BLaER1 treated with 17β-estradiol and CSF1 and Interleukin-3, amounts not matched to agents 10 nM and 100 nM (cell line): Measurements from ENCODE around the gene KDM6A.
A peak's percentile ranks its signal among the peaks of the same experiment; 100 is the strongest.

Experiments
- H3K27ac ChIP-seq, 11 experiments: shearing (Covaris generic); formaldehyde crosslinking; 2 replicates each; pipeline ENCODE4 v1.8.1; 2022
- H3K27me3 ChIP-seq, 11 experiments: shearing (Covaris generic); formaldehyde crosslinking; 2 replicates each; pipeline ENCODE4 v1.8.1; 2022
- H3K36me3 ChIP-seq, 11 experiments: shearing (Covaris generic); formaldehyde crosslinking; 2 replicates each; pipeline ENCODE4 v1.8.1; 2022
- H3K4me1 ChIP-seq, 10 experiments: shearing (Covaris generic); formaldehyde crosslinking; 2 replicates each; pipeline ENCODE4 v1.8.1; 2022
- H3K4me2 ChIP-seq, 11 experiments: shearing (Covaris generic); formaldehyde crosslinking; 2 replicates each; pipeline ENCODE4 v1.8.1; 2022
- H3K4me3 ChIP-seq, 10 experiments: shearing (Covaris generic); formaldehyde crosslinking; 2 replicates each; pipeline ENCODE4 v1.8.1; 2022
- H3K9ac ChIP-seq, 11 experiments: shearing (Covaris generic); formaldehyde crosslinking; 2 replicates each; pipeline ENCODE4 v1.8.1; 2022
- H3K9me3 ChIP-seq, 11 experiments: shearing (Covaris generic); formaldehyde crosslinking; replicated peaks in 1 of 11; 2 replicates each; pipeline ENCODE4 v1.8.1; 2022
- H4K20me1 ChIP-seq, 11 experiments: shearing (Covaris generic); formaldehyde crosslinking; 2 replicates each; pipeline ENCODE4 v1.8.1; 2022
- Cebpa-rat ChIP-seq, 11 experiments: shearing (Covaris generic); IDR thresholded peaks; 2 replicates each; pipeline ENCODE4 v1.8.1; 2022

Gene KDM6A

GRCh38 chrX:44967221-44967620 lies 94.2 kb downstream of the KDM6A start:
- H3K9me3 ChIP-seq = peaks cover 0 to 91% (median 78%) of the 10 kb centered on the region in 11 experiments; a peak in 19 of 22 replicates
- peaks cover 0 to 18% (median 0%) of the 10 kb centered on the region in 10 experiments; a peak in 2 of 20 replicates for H3K4me1 ChIP-seq
- no peak overlapping the region for H3K4me3 ChIP-seq
- H4K20me1 ChIP-seq = peaks cover 5 to 98% (median 21%) of the 10 kb centered on the region in 11 experiments; a peak in 15 of 22 replicates
- TF ChIP-seq Cebpa-rat (IDR thresholded peaks at IDR 0.05) = no peak
- H3K27ac ChIP-seq = no peak overlapping the region
- no peak overlapping the region for H3K4me2 ChIP-seq
- H3K27me3 ChIP-seq = no peaks in the 10 kb centered on the region
- no peak overlapping the region for H3K9ac ChIP-seq
- peaks cover 55 to 99% (median 92%) of the 10 kb centered on the region in 11 experiments for H3K36me3 ChIP-seq

- no peaks in the 10 kb centered on the region for H3K27me3 ChIP-seq
- H3K4me3 ChIP-seq = no peak overlapping the region
- H3K4me1 ChIP-seq = peaks cover 0 to 13% (median 0%) of the 10 kb centered on the region in 10 experiments; a peak in 1 of 20 replicates
- no peak overlapping the region for H3K4me2 ChIP-seq
- no peak for TF ChIP-seq Cebpa-rat (IDR thresholded peaks at IDR 0.05)
- no peak overlapping the region for H3K27ac ChIP-seq
- peaks cover 33 to 92% (median 82%) of the 10 kb centered on the region in 11 experiments for H3K9me3 ChIP-seq
- no peak overlapping the region for H3K9ac ChIP-seq
- H4K20me1 ChIP-seq = peaks cover 5 to 70% (median 17%) of the 10 kb centered on the region in 11 experiments; a peak in 14 of 22 replicates
- peaks cover 54 to 99% (median 92%) of the 10 kb centered on the region in 11 experiments for H3K36me3 ChIP-seq
Observed at GRCh38 chrX:44970709-44971108, 97.7 kb downstream of the KDM6A start.

GRCh38 chrX:44971674-44972073 lies 98.7 kb downstream of the KDM6A start:
- no peak for TF ChIP-seq Cebpa-rat (IDR thresholded peaks at IDR 0.05)
- Histone ChIP-seq H3K4me2 (no peak overlapping the region), H3K9ac (no peak overlapping the region), H3K9me3 (peaks cover 42 to 92% (median 83%) of the 10 kb centered on the region in 11 experiments), H3K4me3 (no peak overlapping the region), H3K36me3 (peaks cover 54 to 99% (median 92%) of the 10 kb centered on the region in 11 experiments), H4K20me1 (peaks cover 5 to 60% (median 17%) of the 10 kb centered on the region in 11 experiments; a peak in 14 of 22 replicates), H3K27me3 (no peaks in the 10 kb centered on the region), H3K4me1 (peaks cover 0 to 13% (median 0%) of the 10 kb centered on the region in 10 experiments; a peak in 1 of 20 replicates), H3K27ac (no peak overlapping the region)

GRCh38 chrX:44972132-44972531 lies 99.1 kb downstream of the KDM6A start:
- Histone ChIP-seq H3K27ac (no peak overlapping the region), H3K36me3 (peaks cover 59 to 99% (median 93%) of the 10 kb centered on the region in 11 experiments), H3K4me1 (peaks cover 0 to 13% (median 0%) of the 10 kb centered on the region in 10 experiments; a peak in 1 of 20 replicates), H4K20me1 (peaks cover 5 to 61% (median 17%) of the 10 kb centered on the region in 11 experiments; a peak in 14 of 22 replicates), H3K4me3 (no peak overlapping the region), H3K27me3 (no peaks in the 10 kb centered on the region), H3K4me2 (no peak overlapping the region), H3K9me3 (peaks cover 46 to 92% (median 86%) of the 10 kb centered on the region in 11 experiments), H3K9ac (no peak overlapping the region)
- no peak for TF ChIP-seq Cebpa-rat (IDR thresholded peaks at IDR 0.05)

DNA sequence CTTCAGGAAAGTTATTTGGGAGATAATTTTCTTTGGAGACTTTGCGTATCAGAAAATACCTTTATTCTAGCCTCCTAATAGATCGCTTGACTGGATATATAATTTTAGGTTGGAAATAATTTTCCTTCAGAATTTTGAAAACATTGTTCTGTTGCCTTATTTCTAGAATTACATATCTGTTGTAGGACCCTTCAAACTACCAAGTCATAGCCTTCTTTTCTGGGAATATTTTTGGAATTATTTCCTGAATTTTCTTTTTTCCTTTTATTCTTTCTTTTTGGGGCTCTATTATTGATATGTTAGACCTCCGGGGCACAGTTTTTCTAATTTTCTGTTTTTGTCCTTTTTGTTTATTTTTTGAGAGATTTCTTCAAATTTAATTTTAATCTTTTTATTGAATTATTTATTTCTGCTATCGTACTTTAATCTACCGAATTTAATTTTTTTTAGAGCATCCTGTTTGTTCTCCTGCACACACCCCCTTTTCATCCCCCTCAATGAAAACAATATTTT lies 100.5 kb downstream of the KDM6A start:
- no peak overlapping the region for H3K9ac ChIP-seq
- peaks cover 0 to 60% (median 11%) of the 10 kb centered on the region in 11 experiments; a peak in 12 of 22 replicates for H4K20me1 ChIP-seq
- H3K27ac ChIP-seq = no peak overlapping the region
- no peak for TF ChIP-seq Cebpa-rat (IDR thresholded peaks at IDR 0.05)
- H3K36me3 ChIP-seq = peaks cover 60 to 99% (median 94%) of the 10 kb centered on the region in 11 experiments
- H3K9me3 ChIP-seq = peaks cover 50 to 94% (median 87%) of the 10 kb centered on the region in 11 experiments
- no peak overlapping the region for H3K4me3 ChIP-seq
- no peaks in the 10 kb centered on the region for H3K27me3 ChIP-seq
- H3K4me1 ChIP-seq = peaks cover 0 to 13% (median 0%) of the 10 kb centered on the region in 10 experiments; a peak in 1 of 20 replicates
- H3K4me2 ChIP-seq = no peak overlapping the region

GRCh38 chrX:44974451-44974850 lies 101.5 kb downstream of the KDM6A start:
- Histone ChIP-seq H3K27ac (no peak overlapping the region), H3K4me2 (no peak overlapping the region), H3K4me1 (peaks cover 0 to 13% (median 0%) of the 10 kb centered on the region in 10 experiments; a peak in 1 of 20 replicates), H3K4me3 (no peak overlapping the region), H4K20me1 (peaks cover 0 to 60% (median 2%) of the 10 kb centered on the region in 11 experiments; a peak in 10 of 22 replicates), H3K9ac (no peak overlapping the region), H3K36me3 (peaks cover 66 to 99% (median 94%) of the 10 kb centered on the region in 11 experiments), H3K27me3 (no peaks in the 10 kb centered on the region), H3K9me3 (peaks cover 54 to 94% (median 87%) of the 10 kb centered on the region in 11 experiments)
- TF ChIP-seq Cebpa-rat (IDR thresholded peaks at IDR 0.05) = no peak

- Histone ChIP-seq H3K4me1 (peaks cover 0 to 16% (median 0%) of the 10 kb centered on the region in 10 experiments; a peak in 1 of 20 replicates), H4K20me1 (peaks cover 0 to 60% (median 3%) of the 10 kb centered on the region in 11 experiments; a peak in 9 of 22 replicates), H3K27me3 (no peaks in the 10 kb centered on the region), H3K27ac (no peak overlapping the region), H3K36me3 (peaks cover 61 to 100% (median 98%) of the 10 kb centered on the region in 11 experiments), H3K4me3 (peak overlapping the region in 5 of 10 experiments; percentile 6 to 46 (median 34); a peak in 8 of 20 replicates), H3K4me2 (no peak overlapping the region), H3K9me3 (peaks cover 54 to 100% (median 95%) of the 10 kb centered on the region in 11 experiments), H3K9ac (no peak overlapping the region)
- TF ChIP-seq Cebpa-rat (IDR thresholded peaks at IDR 0.05) = no peak
Observed at GRCh38 chrX:44975666-44976263, 102.8 kb downstream of the KDM6A start.

DNA sequence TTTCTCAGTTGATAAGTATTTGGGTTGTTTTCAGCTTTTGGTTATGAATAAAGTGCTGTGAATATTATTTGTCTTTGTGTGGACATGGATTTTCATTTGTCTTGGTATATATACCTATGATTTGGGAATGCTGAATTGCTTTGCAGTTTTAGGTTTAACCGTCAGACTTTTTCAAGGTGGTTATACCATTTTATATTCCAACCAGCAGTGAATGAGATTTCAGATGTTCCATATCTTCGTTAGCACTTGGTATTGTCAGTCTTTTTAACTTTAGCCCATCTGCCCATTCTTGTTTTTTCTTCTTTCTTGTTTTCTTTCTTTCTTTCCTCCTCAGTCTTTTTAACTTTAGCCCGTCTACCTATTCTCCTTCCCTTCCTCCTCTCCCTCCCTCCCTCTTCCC lies 106.0 kb downstream of the KDM6A start:
- H4K20me1 ChIP-seq = peaks cover 0 to 55% (median 15%) of the 10 kb centered on the region in 11 experiments; a peak in 11 of 22 replicates
- no peak for TF ChIP-seq Cebpa-rat (IDR thresholded peaks at IDR 0.05)
- peaks cover 0 to 7% (median 0%) of the 10 kb centered on the region in 10 experiments; a peak in 1 of 20 replicates for H3K4me1 ChIP-seq
- no peak overlapping the region for H3K4me2 ChIP-seq
- H3K9ac ChIP-seq = no peak overlapping the region
- peaks cover 48 to 89% (median 83%) of the 10 kb centered on the region in 11 experiments for H3K36me3 ChIP-seq
- no peaks in the 10 kb centered on the region for H3K27me3 ChIP-seq
- H3K27ac ChIP-seq = no peak overlapping the region
- peaks cover 48 to 94% (median 90%) of the 10 kb centered on the region in 11 experiments for H3K9me3 ChIP-seq
- H3K4me3 ChIP-seq = no peak overlapping the region

GRCh38 chrX:44980403-44980802 lies 107.4 kb downstream of the KDM6A start:
- Histone ChIP-seq H3K4me3 (no peak overlapping the region), H3K27me3 (no peaks in the 10 kb centered on the region), H3K9me3 (peaks cover 38 to 84% (median 80%) of the 10 kb centered on the region in 11 experiments), H3K4me2 (no peak overlapping the region), H4K20me1 (peaks cover 0 to 55% (median 15%) of the 10 kb centered on the region in 11 experiments; a peak in 11 of 22 replicates), H3K9ac (no peak overlapping the region), H3K27ac (no peak overlapping the region), H3K36me3 (peaks cover 34 to 75% (median 69%) of the 10 kb centered on the region in 11 experiments), H3K4me1 (peaks cover 0 to 7% (median 0%) of the 10 kb centered on the region in 10 experiments; a peak in 1 of 20 replicates)
- TF ChIP-seq Cebpa-rat (IDR thresholded peaks at IDR 0.05) = no peak
